ENCODE data around the gene ESF1.
"Not testable (repeated sequence)": the region's sequence is repeated elsewhere in the genome, so short reads cannot be mapped to it uniquely, and the experiment has no call there.

Gene ESF1

DNA sequence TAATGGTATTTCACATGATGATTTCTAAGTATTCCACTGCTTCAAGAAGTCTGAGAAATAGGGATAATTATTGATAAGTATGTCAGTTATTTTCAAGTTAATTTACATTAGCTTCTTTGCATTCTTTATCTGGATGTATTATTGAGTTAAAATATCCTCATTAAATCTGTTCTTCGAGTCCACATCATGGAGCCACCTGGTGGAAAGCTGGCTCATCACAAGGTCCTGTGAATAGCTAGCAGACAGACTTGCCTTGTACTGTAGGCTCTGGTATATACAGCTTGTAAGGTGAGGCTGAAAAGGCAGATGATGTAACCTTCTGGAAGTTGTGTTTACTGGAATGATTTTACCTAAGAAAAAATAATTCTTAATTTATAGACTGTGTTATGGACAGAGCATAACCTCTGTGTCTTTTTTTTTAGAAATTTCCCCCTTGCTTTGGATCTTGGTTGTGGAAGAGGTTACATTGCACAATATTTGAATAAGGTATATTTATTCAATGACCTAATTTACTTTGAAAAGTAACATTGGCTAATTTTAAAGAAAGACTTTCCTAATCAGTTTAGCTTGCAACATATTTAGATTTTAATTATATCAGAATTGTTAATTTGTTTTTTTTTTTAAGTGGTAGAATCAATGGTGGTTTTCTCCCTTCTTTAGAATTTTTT is 3.6 kb upstream of the ESF1 start:
- peak; percentile 6 for DNase-seq

DNA sequence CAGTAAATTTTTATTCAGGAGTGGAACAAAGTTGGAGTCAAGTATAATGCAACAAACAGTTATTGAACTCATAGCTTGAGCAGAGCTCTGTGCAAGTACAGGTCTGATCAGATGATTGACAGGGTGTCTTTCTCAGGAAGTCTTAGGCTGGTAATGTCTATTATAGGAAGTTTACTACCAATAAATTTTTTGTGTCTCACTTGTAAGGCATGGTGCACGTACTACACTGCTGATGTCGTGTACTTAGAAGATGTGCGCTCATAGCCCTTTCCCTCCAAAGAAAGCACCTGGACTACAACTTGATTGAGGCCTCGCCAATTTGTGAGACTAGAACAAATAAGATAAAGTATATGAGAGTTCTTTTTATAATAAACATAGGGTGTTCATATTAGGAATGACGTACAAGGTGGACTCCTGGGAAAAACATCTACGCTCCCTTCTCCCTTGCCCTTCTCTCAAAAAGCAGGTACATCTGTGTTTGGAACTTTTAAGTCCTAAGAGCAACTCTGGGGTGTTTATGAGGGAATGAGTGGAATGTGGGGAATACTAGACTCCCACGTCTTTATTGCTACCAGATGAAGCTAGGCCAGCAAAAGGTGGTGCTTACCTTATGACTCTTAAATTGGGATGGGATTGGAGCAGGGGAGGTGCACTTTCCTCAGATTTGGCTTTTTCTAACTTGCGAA is 1.6 kb upstream of the ESF1 start:
- DNase-seq: no peak

DNA sequence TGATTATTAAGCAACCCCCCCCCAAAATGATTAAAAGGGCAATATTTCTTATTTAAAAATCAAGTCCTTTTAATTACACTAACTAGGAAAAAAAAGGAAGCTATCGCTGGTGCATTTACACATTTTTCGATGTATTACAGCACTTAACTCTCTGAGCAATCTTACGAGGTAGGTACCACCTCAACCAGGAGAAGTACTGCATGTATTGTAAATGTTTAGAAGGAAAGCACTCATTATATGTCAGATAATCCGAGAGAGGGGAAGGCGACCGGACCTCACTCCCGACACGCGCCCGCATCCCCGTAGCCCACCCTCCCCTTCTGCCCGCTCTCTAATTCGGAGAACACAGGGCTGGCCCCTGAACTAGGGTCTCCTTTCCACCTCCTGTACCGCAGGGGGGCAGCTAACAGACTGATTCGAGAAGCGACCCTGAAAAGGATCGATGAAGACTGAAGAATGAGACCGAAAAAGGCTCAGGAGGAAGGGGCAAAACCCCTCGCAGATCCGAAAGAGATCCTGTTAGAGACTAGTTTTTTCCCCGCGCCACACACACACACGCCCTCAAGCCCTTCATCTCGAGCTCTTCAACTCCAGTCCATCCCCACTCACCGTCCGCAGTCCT is 337 bp downstream of the ESF1 start:
- no peak for DNase-seq

DNA sequence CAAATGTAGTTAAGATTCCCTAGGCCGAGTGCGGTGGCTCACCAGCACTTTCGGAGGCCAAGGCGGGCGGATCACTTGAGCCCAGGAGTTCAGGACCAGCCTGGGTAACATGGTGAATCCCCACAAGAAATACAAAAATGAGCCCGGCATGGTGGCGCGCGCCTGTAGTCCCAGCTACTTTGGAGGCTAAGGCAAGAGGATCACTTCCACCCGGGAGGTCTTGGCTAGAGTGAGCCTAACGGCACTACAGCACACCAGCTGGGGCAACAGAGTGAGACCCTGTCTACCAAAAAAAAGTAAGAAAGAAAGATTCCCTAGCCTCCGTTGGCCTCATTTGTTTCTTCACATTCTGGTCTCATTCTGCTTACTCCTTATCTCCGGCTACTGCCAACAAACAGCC is 1.2 kb downstream of the ESF1 start:
- no peak for DNase-seq

DNA sequence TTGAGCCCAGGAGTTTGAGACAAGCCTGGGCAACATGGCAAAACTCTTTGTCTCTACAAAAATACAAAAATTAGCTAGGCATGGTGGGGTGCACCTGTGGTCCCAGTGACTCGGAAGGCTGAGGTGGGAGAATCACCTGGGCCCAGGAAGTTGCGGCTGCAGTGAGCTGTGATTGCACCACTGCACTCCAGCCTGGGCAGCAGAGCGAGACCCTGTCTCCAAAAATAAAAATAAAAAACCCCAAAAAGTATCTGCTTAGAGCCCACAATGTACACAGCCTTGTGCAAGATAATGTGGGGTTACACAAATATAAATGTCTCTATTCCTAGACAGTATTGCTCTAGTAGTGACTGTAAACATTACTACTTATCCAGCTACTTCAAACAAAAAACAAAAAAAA is 5.9 kb downstream of the ESF1 start:
- DNase-seq: no peak

DNA sequence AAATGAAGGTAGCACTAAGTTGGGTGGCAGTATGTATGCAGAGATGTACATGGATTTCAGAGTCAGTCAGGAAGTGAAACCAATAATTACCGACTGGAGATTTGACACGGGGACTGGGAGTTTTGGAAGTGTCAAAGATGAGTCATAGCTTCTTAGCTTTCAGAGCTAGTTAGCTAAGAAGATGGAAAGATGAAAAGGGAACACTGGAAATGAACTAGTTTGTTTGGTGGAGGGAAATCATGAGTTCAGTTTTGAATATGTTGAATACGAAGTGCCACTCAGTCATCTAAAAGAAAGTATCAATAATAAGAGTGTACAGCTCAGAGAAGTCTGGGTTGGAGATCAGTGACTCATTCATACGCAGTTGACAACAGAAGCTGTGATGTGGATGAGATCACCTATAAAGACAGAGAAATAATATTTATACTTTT is 7.5 kb downstream of the ESF1 start:
- no peak for DNase-seq

DNA sequence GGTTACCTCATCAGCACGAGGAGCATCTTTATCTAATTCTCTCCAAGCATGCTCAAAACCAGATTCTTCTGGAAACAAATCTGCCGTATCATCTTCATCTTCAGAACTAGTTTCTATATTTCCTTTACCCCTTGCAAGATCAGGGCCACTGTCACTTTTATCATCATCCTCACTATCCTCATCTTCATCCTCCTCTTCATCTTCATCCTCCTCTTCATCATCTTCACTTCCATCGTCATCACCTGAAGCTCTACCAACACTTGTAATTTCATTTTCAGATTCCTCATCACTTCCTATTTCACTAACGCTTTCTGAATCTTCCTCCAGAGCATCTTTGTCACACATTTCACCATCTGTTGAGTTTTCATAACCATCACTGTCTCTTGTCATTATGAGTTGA is 8.9 kb downstream of the ESF1 start:
- no peak for DNase-seq

DNA sequence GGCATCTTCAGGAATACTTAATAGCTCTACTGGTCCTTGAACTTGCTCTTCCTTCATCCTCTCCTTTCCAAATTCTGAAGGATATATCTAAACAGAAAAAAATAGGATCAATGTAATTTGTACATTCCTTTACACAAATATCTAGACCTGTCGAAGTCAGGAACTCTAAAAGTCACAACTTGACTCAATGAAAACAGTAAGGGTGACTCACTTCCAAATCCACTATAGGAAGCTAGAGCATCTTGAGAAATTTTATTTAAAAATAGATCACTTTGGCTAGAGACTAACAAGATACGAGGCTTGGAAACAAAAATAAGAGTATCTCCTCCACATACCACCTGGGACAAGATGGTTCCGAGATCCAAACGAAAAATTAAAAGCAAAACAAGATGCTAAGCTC is 12.2 kb downstream of the ESF1 start:
- no peak for DNase-seq

DNA sequence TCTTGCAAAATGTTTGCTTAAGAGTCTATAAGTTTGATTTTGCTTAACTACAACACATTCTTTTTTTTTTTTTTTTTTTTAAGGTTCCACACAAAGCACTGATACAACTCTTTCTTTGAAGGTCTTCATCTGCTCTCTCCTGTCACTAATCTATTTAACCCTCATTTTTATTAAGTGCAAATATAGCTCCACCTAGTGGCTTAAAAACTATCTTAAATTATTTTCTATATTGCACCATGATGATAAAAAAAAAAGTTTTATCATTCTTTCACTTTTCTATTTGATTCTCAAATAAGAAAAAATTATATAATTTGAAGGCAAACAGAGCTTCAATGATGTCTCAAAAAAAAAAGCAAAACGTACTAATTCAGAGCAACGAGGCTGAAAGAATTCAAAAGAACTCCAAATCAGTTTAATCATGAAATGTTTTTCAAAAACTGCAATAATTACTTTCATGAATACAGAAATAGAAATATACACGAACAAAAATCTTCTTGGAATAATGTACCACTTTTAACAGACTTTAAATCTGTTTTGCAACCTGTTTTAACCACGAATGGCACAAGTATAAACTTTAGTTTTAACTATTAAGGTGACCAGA is 12.8 kb downstream of the ESF1 start:
- DNase-seq: peak; percentile 33

DNA sequence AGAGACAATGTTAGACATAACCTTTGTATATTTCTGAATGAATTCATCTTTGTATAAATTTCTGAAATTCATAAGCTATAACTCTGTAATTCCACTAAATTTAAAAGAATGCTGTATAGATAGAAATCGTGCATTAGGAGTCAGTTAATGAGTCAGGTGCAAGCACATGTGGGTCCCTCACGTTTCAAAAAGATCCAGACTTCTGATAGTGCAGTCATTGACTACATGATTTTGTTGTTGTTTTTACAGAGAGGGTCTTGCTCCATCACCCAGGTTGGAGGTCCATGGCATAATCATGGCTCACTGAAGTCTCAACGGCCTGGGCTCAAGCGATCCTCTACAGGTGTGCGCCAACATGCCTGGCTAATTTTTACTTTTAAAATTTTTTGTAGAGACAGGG is 14.6 kb downstream of the ESF1 start:
- DNase-seq: no peak

DNA sequence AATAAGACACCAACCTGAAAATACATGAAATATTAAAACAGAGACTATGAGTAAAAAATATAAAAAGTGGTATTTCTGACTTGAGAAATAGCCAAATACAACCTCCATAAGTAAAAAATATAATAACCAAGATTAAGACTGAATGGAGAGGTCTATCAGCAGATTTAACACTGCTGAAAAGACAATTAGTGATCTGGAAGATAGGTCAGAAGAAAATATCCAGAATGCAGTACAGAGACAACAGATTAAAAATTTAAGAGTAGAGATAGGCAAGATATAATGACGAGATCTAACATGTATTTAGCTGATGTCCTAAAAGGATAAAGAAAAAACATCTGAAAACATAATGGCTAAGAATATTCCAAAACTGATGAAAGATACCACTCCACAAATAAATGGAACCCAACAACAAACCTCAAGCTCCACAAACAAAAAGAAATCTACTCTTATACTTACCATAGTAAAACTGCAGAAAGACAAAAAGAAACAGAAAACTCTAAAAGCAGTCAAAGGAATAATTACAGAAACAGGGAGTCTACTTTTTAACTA is 18.8 kb downstream of the ESF1 start:
- no peak for DNase-seq

DNA sequence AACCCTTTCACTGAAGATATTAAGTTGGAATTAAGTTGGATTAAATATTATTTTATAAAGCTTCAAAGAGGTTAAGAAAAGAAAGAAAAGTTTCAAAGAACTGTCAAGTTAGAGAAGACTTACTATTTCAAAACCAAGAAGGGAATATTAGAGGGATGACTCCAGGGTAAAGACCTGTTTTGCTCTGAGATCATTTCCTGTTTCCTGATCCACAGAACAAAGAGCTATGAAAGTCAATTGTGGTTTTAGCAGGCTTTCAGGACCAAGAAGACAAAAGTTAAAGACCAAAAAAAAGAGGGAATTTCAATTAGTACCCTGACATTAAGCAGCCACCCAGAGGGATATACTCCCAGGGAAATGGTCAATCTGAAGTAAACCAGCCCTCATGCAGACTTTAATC is 19.4 kb downstream of the ESF1 start:
- DNase-seq: no peak

DNA sequence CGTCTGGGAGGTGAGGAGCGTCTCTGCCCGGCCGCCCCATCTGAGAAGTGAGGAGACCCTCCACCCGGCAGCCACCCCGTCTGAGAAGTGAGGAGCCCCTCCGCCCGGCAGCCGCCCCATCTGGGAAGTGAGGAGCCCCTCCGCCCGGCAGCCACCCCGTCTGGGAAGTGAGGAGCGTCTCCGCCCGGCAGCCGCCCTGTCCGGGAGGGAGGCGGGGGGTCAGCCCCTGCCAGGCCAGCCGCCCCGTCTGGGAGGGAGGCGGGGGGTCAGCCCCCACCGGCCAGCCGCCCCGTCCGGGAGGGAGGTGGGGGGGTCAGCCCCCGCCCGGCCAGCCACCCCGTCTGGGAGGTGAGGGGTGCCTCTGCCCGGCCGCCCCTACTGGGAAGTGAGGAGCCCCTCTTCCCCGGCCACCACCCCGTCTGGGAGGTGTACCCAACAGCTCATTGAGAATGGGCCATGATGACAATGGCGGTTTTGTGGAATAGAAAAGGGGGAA is 24.2 kb downstream of the ESF1 start:
- not testable (repeated sequence) for DNase-seq

DNA sequence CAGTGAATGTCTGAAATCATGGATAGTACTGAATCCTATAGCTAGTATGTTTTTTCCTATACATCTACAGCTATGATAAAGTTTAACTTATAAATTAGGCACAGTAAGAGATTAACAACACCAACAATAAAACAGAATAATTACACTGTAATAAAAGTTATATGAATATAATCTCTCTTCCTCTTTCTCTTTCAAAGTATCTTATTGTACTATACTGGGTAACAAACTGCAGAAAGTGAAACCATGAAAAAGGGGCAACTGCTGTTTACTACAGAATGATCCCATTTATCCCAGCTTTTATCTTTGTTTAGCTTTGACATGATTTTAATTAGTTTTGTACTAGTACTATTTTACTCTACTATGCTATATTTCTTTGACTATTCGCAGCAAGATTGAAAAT is 25.8 kb downstream of the ESF1 start:
- no peak for DNase-seq

DNA sequence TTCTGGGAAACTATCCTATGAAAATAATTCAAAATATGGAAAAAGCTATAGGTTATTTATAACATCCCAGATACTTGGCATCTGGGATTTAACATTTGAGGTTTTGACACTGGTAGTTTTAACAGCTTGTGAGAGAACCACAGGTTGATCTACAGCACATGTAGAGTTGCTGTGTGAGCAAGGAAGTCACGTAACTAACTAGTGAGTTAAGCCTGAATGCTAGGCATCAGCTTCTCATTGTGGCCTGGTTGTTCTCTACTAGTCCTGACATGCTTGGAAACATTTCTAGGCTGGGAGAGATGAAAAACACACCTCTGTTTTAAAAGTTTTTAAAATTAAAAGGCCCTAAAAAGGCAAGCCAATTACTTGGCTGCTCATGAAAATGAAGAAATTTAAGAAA is 28.2 kb downstream of the ESF1 start:
- DNase-seq: no peak

DNA sequence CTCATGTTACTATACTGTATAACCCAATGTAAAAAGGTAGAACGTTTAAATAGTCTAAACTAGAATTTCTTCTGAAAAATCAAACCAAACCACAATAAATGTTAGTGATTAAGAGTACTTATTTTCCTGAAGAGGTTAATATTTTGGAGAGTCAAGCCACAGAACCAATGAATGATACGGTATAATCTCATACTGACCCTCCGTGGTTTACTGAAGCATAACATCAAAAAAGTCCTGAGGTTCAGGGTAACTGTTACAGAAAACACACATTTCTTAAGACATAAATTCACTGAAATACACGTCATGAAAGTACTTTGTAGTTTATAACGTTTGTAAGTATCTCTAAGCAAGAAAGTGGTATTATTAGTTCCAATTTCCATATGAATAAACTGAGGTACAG is 28.9 kb downstream of the ESF1 start:
- DNase-seq: no peak

DNA sequence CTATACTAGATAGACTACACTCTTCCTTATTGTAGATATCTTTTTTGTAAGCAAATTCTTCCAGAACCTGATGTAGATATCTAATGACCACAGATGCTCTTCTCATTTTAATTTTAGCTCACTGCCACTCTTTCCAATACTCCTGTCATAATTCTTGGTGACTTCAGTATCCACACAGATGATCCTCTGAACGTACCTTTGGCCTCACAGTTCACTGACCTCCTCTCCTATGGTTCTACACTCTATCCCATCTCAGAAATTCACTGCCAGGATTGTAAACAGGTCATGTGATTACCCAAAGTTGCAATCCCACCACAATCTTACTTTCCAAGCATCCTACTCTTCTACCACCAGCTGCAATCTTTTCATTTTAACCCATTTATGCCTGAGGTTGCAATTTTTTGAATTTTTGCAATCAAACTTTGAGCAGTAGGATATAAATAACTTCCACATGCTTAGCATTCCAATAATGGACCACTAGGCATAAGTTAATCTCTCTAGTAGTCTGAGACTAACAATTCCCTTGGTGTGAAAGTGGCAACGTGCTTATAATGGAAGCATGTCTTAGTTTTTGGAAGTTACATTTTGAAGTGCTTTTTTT is 31.2 kb downstream of the ESF1 start:
- no peak for DNase-seq

DNA sequence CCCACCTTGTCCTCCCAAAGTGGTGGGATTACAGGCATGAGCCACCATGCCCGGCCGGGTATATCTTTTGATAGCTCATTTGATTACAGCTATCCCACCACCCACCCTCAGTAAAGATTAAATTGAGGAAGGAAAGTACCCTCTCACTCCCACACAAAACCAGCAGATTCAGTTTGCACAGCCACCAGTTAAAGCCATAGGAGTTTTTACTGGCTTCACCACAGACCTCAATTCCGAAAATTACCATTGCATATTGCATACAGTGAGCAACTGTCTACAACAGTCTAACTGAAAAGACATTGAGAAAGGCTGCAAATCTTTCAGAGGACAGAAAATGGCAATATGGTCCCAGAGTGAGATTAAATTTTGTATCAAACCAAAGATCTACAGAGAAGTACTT is 34.9 kb downstream of the ESF1 start:
- no peak for DNase-seq

DNA sequence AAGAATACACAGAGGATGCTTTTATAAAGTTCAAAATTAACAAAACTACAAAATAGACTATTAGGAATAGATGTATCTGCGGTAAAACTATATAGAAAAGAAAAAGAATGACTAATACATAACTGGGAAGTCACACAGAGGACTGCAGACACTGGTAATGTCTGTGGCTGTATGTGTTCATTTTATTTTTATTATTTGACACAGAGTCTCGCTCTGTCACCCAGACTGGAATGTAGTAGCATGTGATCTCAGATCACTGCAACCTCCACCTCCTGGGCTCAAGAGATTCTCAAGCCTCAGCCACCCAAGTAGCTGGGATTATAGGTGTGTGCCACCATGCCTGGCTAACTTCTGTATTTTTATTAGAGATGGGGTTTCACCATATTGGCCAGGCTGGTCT is 38.9 kb downstream of the ESF1 start:
- no peak for DNase-seq

DNA sequence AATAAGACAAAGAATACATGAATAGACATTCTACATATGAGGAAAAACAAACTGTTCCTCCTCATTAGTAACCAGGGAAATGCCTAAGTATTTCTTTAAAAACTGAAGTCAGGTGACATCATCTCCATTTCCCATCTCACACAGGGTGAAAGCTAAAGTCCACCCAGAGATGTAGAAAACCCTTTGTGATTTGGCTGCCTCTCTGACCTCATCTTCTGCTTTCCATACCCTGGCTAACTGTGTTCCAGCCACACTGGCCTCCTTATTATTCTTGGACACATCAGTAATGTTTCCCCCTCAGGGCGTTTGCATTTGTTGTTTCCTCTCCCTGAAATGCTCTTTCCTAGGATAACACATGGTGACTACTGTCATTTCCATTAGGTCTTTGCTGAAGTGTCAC is 40.4 kb downstream of the ESF1 start:
- DNase-seq: no peak

DNA sequence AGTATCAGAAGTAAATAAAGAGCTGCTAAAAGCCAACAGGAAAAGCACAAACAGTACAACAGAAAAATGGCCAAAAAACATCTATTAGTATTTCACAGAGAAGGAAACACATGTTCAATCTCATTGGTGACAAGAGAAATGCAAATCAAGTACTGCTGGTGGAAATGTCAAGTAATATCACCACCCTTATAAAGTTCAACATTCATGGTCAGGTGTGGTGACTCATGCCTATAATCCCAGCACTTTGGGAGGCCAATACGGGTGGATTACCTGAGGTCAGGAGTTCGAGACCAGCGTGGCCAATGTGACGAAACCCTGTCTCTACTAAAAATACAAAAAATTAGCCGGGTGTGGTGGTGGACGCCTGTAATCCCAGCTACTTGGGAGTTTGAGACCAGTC is 42.8 kb downstream of the ESF1 start:
- DNase-seq: no peak

DNA sequence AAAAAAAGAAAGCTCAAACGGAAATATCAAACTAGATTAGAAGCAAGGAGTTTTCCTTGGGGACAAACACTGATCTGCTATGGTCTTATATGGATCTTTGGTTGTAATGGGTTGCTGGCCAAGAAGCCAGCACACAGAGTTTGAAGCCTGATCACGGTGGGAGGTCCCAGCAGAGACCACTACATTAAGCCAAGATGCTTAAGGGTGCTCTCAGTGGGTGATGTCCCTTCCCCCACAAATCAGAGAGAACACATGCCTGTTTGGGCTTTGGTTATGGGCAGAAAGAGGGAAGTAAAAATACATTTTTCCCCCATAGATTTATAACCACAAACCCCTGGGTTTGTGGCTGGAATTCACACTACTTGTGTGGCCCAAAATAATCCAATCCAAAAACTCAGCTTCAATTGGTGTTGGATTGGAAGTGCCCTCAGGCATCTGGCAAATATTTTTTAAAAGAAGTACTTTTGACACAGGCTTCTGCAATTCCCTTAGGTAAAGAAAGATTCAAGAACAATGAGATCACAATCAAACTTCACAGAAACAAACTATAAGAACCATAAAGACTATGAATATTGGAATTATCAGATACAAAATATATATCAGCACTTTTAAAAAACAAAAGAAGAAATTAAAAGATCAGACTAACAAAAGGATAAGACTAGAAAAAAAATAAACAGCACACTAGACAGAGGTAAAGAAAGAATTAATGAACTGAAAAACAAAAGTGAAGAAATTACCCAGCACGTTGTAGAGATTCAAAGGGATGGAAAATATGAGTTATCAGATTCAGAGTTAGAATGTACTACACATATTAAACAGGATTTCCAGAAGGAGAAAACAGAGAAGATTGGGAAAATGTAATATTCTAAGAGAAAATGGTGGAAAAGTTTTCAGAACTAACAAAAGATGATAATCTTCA is 44.7 kb downstream of the ESF1 start:
- no peak for DNase-seq

Data from KG1 (cell line).